Measurements from ENCODE around the gene ARHGEF5. TPM values are rescaled to one million over a fixed set of nuclear protein-coding genes. Genes with fewer than 3 reads are reported as not detected.

Gene ARHGEF5
- total and polyA plus RNA-seq, 2 donors (not counting 1 experiment from before 2014, with no cell fraction given), result 6.8 to 6.9 TPM

DNA sequence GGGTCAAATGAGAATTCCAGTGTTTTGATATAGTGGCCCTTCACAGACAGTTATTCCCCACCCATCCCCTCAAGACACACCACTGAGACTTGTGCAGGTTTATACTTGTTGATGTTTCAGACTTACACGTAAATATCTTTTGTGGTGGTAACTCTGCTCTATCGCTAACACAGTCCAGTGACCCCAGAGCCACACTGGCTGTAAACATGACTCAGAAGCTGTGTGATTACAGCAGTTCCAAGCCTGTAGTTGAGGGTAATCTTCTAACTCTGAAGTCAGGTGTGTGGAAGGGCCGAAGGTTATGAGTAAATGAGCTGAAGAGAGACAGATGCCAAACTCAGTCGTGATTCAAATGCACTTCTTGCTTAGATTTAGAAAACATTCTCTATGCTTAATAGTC is 28.9 kb downstream of the ARHGEF5 start:
- no peak overlapping the region for H2AFZ ChIP-seq (ENCODE audit: insufficient read depth, low read depth, low read length, poor library complexity, severe bottlenecking)

DNA sequence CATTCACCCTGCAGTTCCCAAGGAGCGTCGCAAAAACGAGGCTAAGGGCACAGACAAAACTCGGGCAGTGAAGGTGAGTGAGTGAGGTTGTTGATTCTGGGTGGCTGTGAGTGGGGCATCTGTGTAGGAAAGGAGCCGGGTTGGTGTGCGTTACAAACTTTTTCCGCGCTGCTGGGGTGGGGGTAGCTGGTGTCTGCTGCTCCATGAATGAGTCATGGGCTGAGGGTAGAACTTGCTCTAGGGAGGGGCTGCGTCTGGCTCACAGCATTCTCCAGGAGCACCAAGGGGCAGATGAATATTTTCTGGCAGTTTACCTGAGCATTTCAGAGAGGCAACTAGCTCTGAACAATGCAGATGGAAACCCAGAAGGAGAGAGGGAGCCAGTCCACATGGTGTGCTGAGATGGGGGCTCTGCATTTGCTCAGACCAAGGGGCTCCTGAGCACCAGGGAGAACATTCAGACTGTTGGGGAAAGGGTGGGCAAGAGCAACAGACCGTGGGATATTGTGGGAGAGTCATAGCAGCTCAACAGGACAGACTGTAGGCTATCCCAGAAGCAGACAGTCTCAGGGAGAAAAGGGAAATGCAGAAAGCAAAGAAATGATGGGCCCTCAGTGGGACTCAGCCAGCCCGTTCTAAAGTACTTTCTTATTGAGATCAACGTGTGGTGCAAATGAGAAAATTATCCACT is 29.5 kb downstream of the ARHGEF5 start:
- Mint-ChIP-seq H3K4me1 (peaks cover 8% of the 10 kb centered on the region), H3K9me3 (ENCODE audit: insufficient read depth) (no peaks in the 10 kb centered on the region), H3K27ac (peak overlapping the region; percentile 1), H3K4me3 (no peak overlapping the region), H3K27me3 (peaks cover 6% of the 10 kb centered on the region)
- intact Hi-C loops (cut with micrococcal nuclease), result no loop called here
- Histone ChIP-seq H3K4me1 (ENCODE audit: control insufficient read depth in 2 of 2, insufficient read depth in 2 of 2, low read length in 2 of 2) (peaks cover 0 to 11% of the 10 kb centered on the region in 2 donors), H3K4me2 (replicated peaks; ENCODE audit: low read depth, low read length, poor library complexity, severe bottlenecking) (no peak overlapping the region), H3K79me2 (ENCODE audit: control insufficient read depth, insufficient read depth, low read length) (no peaks in the 10 kb centered on the region), H3K27ac (ENCODE audit: low read length in 2 of 2) (no peak overlapping the region), H3K9ac (ENCODE audit: low read length) (no peak overlapping the region), H2AFZ (ENCODE audit: insufficient read depth, low read depth, low read length, poor library complexity, severe bottlenecking) (no peak overlapping the region), H3K9me3 (ENCODE audit: control extremely low read depth in 1 of 3, control insufficient read depth in 2 of 3, insufficient read depth in 1 of 3, low read length in 2 of 3) (no peaks in the 10 kb centered on the region), H3K36me3 (replicated peaks in 1 of 2; ENCODE audit: control extremely low read depth in 1 of 2, control insufficient read depth in 1 of 2, extremely low read depth in 1 of 2, insufficient read depth in 2 of 2, low read length in 1 of 2) (peaks cover 0 to 3% of the 10 kb centered on the region in 2 experiments), H3K4me3 (ENCODE audit: control extremely low read depth in 1 of 5, extremely low read depth in 1 of 5, insufficient read depth in 1 of 5, low read depth in 2 of 5, low read length in 4 of 5) (no peak overlapping the region), H4K20me1 (ENCODE audit: control insufficient read depth, insufficient read depth, low read length, poor library complexity, severe bottlenecking) (no peaks in the 10 kb centered on the region), H3K27me3 (replicated peaks in 1 of 4; ENCODE audit: control extremely low read depth in 1 of 4, control insufficient read depth in 3 of 4, insufficient read depth in 4 of 4, low read length in 3 of 4) (no peaks in the 10 kb centered on the region)
- no peak for TF ChIP-seq EZH2 (IDR thresholded peaks at IDR 0.05; ENCODE audit: borderline replicate concordance, insufficient read depth, low read depth, low read length, poor library complexity, severe bottlenecking)
- TF ChIP-seq, protein P1, sequence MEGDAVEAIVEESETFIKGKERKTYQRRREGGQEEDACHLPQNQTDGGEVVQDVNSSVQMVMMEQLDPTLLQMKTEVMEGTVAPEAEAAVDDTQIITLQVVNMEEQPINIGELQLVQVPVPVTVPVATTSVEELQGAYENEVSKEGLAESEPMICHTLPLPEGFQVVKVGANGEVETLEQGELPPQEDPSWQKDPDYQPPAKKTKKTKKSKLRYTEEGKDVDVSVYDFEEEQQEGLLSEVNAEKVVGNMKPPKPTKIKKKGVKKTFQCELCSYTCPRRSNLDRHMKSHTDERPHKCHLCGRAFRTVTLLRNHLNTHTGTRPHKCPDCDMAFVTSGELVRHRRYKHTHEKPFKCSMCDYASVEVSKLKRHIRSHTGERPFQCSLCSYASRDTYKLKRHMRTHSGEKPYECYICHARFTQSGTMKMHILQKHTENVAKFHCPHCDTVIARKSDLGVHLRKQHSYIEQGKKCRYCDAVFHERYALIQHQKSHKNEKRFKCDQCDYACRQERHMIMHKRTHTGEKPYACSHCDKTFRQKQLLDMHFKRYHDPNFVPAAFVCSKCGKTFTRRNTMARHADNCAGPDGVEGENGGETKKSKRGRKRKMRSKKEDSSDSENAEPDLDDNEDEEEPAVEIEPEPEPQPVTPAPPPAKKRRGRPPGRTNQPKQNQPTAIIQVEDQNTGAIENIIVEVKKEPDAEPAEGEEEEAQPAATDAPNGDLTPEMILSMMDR (IDR thresholded peaks at IDR 0.05), result no peak
- no peak for DNase-seq
- WGBS (ENCODE audit: insufficient coverage), result 70% methylated on average over 10 of the region's 12 CpGs
- POLR2A ChIA-PET, result no interaction called here
- CTCF ChIA-PET, result interaction anchor here (0.7 to 1.2 kb wide), 2 partner anchors 9 to 11 kb away, joined by 3 to 4 read pairs; no protein-coding TSS in a partner anchor
- ATAC-seq (ENCODE audit: low read depth), result no peak

More for the DNA sequence above, 28.9 kb downstream of the ARHGEF5 start:
- Mint-ChIP-seq H3K27me3 (peaks cover 6% of the 10 kb centered on the region), H3K4me1 (peaks cover 8% of the 10 kb centered on the region), H3K27ac (peak overlapping the region; percentile 1), H3K9me3 (ENCODE audit: insufficient read depth) (no peaks in the 10 kb centered on the region), H3K4me3 (no peak overlapping the region)
- intact Hi-C loops (cut with micrococcal nuclease), result no loop called here
- Histone ChIP-seq H3K4me1 (ENCODE audit: control insufficient read depth in 2 of 2, insufficient read depth in 2 of 2, low read length in 2 of 2) (peaks cover 0 to 11% of the 10 kb centered on the region in 2 donors), H3K4me3 (ENCODE audit: control extremely low read depth in 1 of 5, extremely low read depth in 1 of 5, insufficient read depth in 1 of 5, low read depth in 2 of 5, low read length in 4 of 5) (no peak overlapping the region), H3K9me3 (ENCODE audit: control extremely low read depth in 1 of 3, control insufficient read depth in 2 of 3, insufficient read depth in 1 of 3, low read length in 2 of 3) (no peaks in the 10 kb centered on the region), H3K36me3 (replicated peaks in 1 of 2; ENCODE audit: control extremely low read depth in 1 of 2, control insufficient read depth in 1 of 2, extremely low read depth in 1 of 2, insufficient read depth in 2 of 2, low read length in 1 of 2) (peaks cover 0 to 6% of the 10 kb centered on the region in 2 experiments), H3K79me2 (ENCODE audit: control insufficient read depth, insufficient read depth, low read length) (no peaks in the 10 kb centered on the region), H3K27me3 (replicated peaks in 1 of 4; ENCODE audit: control extremely low read depth in 1 of 4, control insufficient read depth in 3 of 4, insufficient read depth in 4 of 4, low read length in 3 of 4) (no peaks in the 10 kb centered on the region), H3K9ac (ENCODE audit: low read length) (no peak overlapping the region), H4K20me1 (ENCODE audit: control insufficient read depth, insufficient read depth, low read length, poor library complexity, severe bottlenecking) (no peaks in the 10 kb centered on the region), H3K4me2 (replicated peaks; ENCODE audit: low read depth, low read length, poor library complexity, severe bottlenecking) (no peak overlapping the region), H3K27ac (ENCODE audit: low read length in 2 of 2) (no peak overlapping the region)
- DNase-seq, result no peak
- CTCF ChIA-PET, result interaction anchor here (0.7 kb wide), 1 partner anchor 11 kb away, joined by 3 read pairs; no protein-coding TSS in a partner anchor
- POLR2A ChIA-PET, result no interaction called here
- WGBS (ENCODE audit: insufficient coverage), result 80% methylated on average over 1 of the region's 4 CpGs
- TF ChIP-seq EZH2 (IDR thresholded peaks at IDR 0.05; ENCODE audit: borderline replicate concordance, insufficient read depth, low read depth, low read length, poor library complexity, severe bottlenecking), result no peak
- TF ChIP-seq, protein P1 (IDR thresholded peaks at IDR 0.05), result no peak
- ATAC-seq (ENCODE audit: low read depth), result peak; percentile 47
